ENCODE data around the gene ZNF513.

GRCh38 chr2:27370026-27370815 lies 10.3 kb downstream of the ZNF513 start, which contains the start of the genes EIF2B4 and SNX17:
- peak; percentile 91 for TF ChIP-seq ZBTB33 (IDR thresholded peaks at IDR 0.05; ENCODE audit: extremely low read depth, insufficient replicate concordance, low read length)
- TF ChIP-seq CEBPB (IDR thresholded peaks at IDR 0.05; ENCODE audit: low read depth): no peak
- TF ChIP-seq, protein P1, sequence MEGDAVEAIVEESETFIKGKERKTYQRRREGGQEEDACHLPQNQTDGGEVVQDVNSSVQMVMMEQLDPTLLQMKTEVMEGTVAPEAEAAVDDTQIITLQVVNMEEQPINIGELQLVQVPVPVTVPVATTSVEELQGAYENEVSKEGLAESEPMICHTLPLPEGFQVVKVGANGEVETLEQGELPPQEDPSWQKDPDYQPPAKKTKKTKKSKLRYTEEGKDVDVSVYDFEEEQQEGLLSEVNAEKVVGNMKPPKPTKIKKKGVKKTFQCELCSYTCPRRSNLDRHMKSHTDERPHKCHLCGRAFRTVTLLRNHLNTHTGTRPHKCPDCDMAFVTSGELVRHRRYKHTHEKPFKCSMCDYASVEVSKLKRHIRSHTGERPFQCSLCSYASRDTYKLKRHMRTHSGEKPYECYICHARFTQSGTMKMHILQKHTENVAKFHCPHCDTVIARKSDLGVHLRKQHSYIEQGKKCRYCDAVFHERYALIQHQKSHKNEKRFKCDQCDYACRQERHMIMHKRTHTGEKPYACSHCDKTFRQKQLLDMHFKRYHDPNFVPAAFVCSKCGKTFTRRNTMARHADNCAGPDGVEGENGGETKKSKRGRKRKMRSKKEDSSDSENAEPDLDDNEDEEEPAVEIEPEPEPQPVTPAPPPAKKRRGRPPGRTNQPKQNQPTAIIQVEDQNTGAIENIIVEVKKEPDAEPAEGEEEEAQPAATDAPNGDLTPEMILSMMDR (IDR thresholded peaks at IDR 0.05 in 2 of 3, conservative IDR thresholded peaks at IDR 0.05 in 1 of 3; ENCODE audit: borderline replicate concordance in 1 of 3, insufficient read depth in 1 of 3, low read depth in 2 of 3, low read length in 2 of 3): peak in 2 of 3 experiments; percentile 69 to 79; a peak in 4 of 6 replicates
- peak; percentile 77 for TF ChIP-seq POLR2A (IDR thresholded peaks at IDR 0.05; ENCODE audit: borderline replicate concordance, extremely low read depth, insufficient read depth, insufficient read length)
